GM23338 (cell line): ENCODE measurements around the gene SNRPD2. TPM values are rescaled to one million over a fixed set of nuclear protein-coding genes. Genes with fewer than 3 reads are reported as not detected.

ENCODE experiments used
- ATAC-seq: fragments of 200-7000 bp; cut with Tn5 transposase; 3 replicates; pipeline ENCODE4 v1.9.1; 2020
- DNase-seq: peaks from one replicate; pipeline ENCODE4 v3.0.0-alpha.2; 2015; ENCODE audit warnings: low spot score
- H2AFZ ChIP-seq: fragments of 200-600 bp; sonication (generic); 2 replicates; pipeline ENCODE4 v1.8.0; 2016; ENCODE audit warnings: antibody characterized with exemption, mild to moderate bottlenecking, moderate library complexity
- H3F3A ChIP-seq: fragments of 200-600 bp; sonication (generic); replicated peaks from 2 replicates; pipeline ENCODE4 v1.8.0; 2017; ENCODE audit warnings: antibody characterized with exemption, mixed run types, low read depth
- H3K27ac ChIP-seq: fragments of 200-600 bp; sonication (generic); 2 replicates; pipeline ENCODE4 v1.6.1; 2016; ENCODE audit warnings: low read depth
- H3K27me3 ChIP-seq: fragments of 200-600 bp; sonication (generic); 2 replicates; pipeline ENCODE4 v1.8.0; 2016; ENCODE audit warnings: mild to moderate bottlenecking, mixed run types, moderate library complexity; ENCODE audit not compliant: insufficient read depth
- H3K36me3 ChIP-seq: fragments of 200-600 bp; sonication (generic); 2 replicates; pipeline ENCODE4 v1.8.0; 2016; ENCODE audit warnings: mild to moderate bottlenecking; ENCODE audit not compliant: insufficient read depth
- H3K4me1 ChIP-seq: fragments of 200-600 bp; sonication (generic); 2 replicates; pipeline ENCODE4 v1.8.0; 2016; ENCODE audit warnings: mild to moderate bottlenecking, moderate library complexity; ENCODE audit not compliant: insufficient read depth
- H3K4me2 ChIP-seq: fragments of 200-600 bp; sonication (generic); 2 replicates; pipeline ENCODE4 v1.7.1; 2017; ENCODE audit warnings: mixed run types
- H3K4me3 ChIP-seq: fragments of 200-600 bp; sonication (generic); 2 replicates; pipeline ENCODE4 v1.6.1; 2016; ENCODE audit warnings: mixed run types
- H3K79me2 ChIP-seq: fragments of 200-600 bp; sonication (generic); replicated peaks from 2 replicates; pipeline ENCODE4 v1.8.0; 2017; ENCODE audit warnings: mild to moderate bottlenecking; ENCODE audit not compliant: insufficient read depth
- H3K9me2 ChIP-seq: fragments of 200-600 bp; sonication (generic); 2 replicates; pipeline ENCODE4 v1.8.0; 2017; ENCODE audit not compliant: insufficient read depth
- H4K20me1 ChIP-seq: fragments of 200-600 bp; sonication (generic); replicated peaks from 2 replicates; pipeline ENCODE4 v1.8.0; 2017; ENCODE audit warnings: mild to moderate bottlenecking; ENCODE audit not compliant: insufficient read depth
- H3K27ac Mint-ChIP-seq: 2 replicates; pipeline ENCODE4 v1.8.0; 2020; ENCODE audit warnings: inconsistent platforms, mild to moderate bottlenecking, moderate library complexity, mixed read lengths
- H3K27me3 Mint-ChIP-seq: 3 replicates; pipeline ENCODE4 v1.8.0; 2022; ENCODE audit warnings: low read depth, mild to moderate bottlenecking, moderate library complexity, mixed read lengths, inconsistent platforms; ENCODE audit not compliant: insufficient read depth, poor library complexity
- H3K36me3 Mint-ChIP-seq: 3 replicates; pipeline ENCODE4 v1.8.0; 2021; ENCODE audit warnings: low read depth, mild to moderate bottlenecking, inconsistent platforms, moderate library complexity, mixed read lengths
- H3K4me1 Mint-ChIP-seq: 3 replicates; pipeline ENCODE4 v1.8.0; 2020; ENCODE audit warnings: mild to moderate bottlenecking, inconsistent platforms, mixed read lengths
- H3K4me3 Mint-ChIP-seq: 3 replicates; pipeline ENCODE4 v1.8.0; 2021; ENCODE audit warnings: moderate library complexity, mild to moderate bottlenecking, inconsistent platforms, mixed read lengths
- H3K9me3 Mint-ChIP-seq: 3 replicates; pipeline ENCODE4 v1.8.0; 2020; ENCODE audit warnings: moderate library complexity, mild to moderate bottlenecking, inconsistent platforms, mixed read lengths
- CREB1 ChIP-seq: fragments of 250-450 bp; sonication (Bioruptor Pico); IDR thresholded peaks from 2 replicates; pipeline ENCODE4 v1.5.0; 2020; ENCODE audit warnings: low read depth, mild to moderate bottlenecking, moderate library complexity
- EZH2 ChIP-seq: fragments of 200-600 bp; sonication (generic); IDR thresholded peaks from one replicate; pipeline ENCODE4 v1.8.0; 2017; ENCODE audit warnings: antibody characterized with exemption, mild to moderate bottlenecking, low read depth; ENCODE audit not compliant: unreplicated experiment
- EZH2phosphoT487 ChIP-seq: fragments of 200-600 bp; sonication (generic); IDR thresholded peaks from one replicate; pipeline ENCODE4 v1.8.1; 2018; ENCODE audit warnings: antibody characterized with exemption; ENCODE audit not compliant: unreplicated experiment
- JUNB ChIP-seq: IDR thresholded peaks from one replicate; pipeline ENCODE4 v1.6.1; 2016; ENCODE audit warnings: antibody characterized with exemption; ENCODE audit not compliant: unreplicated experiment
- NANOG ChIP-seq: IDR thresholded peaks from 2 replicates; pipeline ENCODE4 v1.6.1; 2016; ENCODE audit warnings: antibody characterized with exemption, borderline replicate concordance
- STAT1 ChIP-seq: IDR thresholded peaks from one replicate; pipeline ENCODE4 v1.6.1; 2016; ENCODE audit warnings: antibody characterized with exemption; ENCODE audit not compliant: unreplicated experiment
- polyA plus RNA-seq: library from polyadenylated mRNA; unstranded; fragments of >200 nt; fragmentation: Nextera tagmentation; extraction: Ambion mirVana; gene quantifications from 2 replicates; pipeline ENCODE4 v1.2.1, GENCODE V29; 2016
- total RNA-seq: library from RNA; depleted of rRNA; stranded (reverse); fragments of >200 nt; shearing (Covaris generic); gene quantifications from 2 replicates; pipeline ENCODE4 v1.2.3, GENCODE V29; 2014
- TF ChIP-seq, protein P1 (sequence below): fragments of 250-450 bp; sonication (Bioruptor Pico); IDR thresholded peaks from 2 replicates; pipeline ENCODE4 v1.5.0; 2020; ENCODE audit warnings: mild to moderate bottlenecking, moderate library complexity
- TF ChIP-seq, protein P2 (sequence below): IDR thresholded peaks from one replicate; pipeline ENCODE4 v1.6.1; 2018; ENCODE audit warnings: antibody characterized with exemption; ENCODE audit not compliant: unreplicated experiment
- TF ChIP-seq, protein P3 (sequence below): IDR thresholded peaks from 2 replicates; pipeline ENCODE4 v1.6.1; 2016; ENCODE audit warnings: antibody characterized with exemption

SNRPD2 gene
- total and polyA plus RNA-seq, 2 experiments from 2014 or later = 169 to 1,375 TPM

DNA sequence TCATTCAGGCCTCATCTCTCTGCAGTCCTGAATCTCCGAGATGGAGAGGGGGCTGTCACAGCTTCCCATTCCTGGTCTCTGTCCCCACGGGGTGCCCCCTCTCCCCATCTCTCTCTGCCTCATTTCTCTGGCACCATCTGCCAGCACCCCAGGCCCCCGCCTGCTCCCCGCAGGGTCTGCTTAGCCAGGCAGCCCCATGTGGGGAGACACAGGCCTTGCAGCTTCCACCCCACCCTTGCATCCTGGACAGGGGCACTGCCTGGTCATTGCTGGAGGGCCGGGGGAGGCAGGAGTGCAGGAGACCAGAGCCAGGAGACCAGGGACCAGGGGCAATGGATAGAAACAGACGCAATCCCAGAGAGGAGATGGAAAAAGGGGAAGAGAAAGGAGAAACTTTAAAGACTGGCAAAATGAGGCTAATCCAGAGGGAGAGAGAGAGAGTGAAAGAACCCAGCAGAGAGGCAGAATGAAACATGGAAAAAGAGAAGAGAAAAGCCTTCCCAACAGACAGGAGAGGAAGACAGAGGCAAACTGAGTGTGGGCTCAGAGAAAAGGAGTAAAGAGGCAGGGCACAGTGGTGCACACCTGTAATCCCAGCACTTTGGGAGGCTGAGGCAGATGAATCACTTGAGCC lies 32.5 kb downstream of the SNRPD2 start:
- H3K27me3 ChIP-seq = no peaks in the 10 kb centered on the region
- Mint-ChIP-seq H3K36me3 (no peaks in the 10 kb centered on the region; the same call in 2 of the 3 replicates), H3K9me3 (no peaks in the 10 kb centered on the region), H3K27me3 (peaks cover 9% of the 10 kb centered on the region), H3K4me3 (no peak overlapping the region; the same call in 2 of the 3 replicates), H3K27ac (no peak overlapping the region), H3K4me1 (peaks cover 4% of the 10 kb centered on the region; the same call in 2 of the 3 replicates)
- H3F3A ChIP-seq = no peaks in the 10 kb centered on the region
- no peaks in the 10 kb centered on the region for H4K20me1 ChIP-seq
- TF ChIP-seq, protein P1, sequence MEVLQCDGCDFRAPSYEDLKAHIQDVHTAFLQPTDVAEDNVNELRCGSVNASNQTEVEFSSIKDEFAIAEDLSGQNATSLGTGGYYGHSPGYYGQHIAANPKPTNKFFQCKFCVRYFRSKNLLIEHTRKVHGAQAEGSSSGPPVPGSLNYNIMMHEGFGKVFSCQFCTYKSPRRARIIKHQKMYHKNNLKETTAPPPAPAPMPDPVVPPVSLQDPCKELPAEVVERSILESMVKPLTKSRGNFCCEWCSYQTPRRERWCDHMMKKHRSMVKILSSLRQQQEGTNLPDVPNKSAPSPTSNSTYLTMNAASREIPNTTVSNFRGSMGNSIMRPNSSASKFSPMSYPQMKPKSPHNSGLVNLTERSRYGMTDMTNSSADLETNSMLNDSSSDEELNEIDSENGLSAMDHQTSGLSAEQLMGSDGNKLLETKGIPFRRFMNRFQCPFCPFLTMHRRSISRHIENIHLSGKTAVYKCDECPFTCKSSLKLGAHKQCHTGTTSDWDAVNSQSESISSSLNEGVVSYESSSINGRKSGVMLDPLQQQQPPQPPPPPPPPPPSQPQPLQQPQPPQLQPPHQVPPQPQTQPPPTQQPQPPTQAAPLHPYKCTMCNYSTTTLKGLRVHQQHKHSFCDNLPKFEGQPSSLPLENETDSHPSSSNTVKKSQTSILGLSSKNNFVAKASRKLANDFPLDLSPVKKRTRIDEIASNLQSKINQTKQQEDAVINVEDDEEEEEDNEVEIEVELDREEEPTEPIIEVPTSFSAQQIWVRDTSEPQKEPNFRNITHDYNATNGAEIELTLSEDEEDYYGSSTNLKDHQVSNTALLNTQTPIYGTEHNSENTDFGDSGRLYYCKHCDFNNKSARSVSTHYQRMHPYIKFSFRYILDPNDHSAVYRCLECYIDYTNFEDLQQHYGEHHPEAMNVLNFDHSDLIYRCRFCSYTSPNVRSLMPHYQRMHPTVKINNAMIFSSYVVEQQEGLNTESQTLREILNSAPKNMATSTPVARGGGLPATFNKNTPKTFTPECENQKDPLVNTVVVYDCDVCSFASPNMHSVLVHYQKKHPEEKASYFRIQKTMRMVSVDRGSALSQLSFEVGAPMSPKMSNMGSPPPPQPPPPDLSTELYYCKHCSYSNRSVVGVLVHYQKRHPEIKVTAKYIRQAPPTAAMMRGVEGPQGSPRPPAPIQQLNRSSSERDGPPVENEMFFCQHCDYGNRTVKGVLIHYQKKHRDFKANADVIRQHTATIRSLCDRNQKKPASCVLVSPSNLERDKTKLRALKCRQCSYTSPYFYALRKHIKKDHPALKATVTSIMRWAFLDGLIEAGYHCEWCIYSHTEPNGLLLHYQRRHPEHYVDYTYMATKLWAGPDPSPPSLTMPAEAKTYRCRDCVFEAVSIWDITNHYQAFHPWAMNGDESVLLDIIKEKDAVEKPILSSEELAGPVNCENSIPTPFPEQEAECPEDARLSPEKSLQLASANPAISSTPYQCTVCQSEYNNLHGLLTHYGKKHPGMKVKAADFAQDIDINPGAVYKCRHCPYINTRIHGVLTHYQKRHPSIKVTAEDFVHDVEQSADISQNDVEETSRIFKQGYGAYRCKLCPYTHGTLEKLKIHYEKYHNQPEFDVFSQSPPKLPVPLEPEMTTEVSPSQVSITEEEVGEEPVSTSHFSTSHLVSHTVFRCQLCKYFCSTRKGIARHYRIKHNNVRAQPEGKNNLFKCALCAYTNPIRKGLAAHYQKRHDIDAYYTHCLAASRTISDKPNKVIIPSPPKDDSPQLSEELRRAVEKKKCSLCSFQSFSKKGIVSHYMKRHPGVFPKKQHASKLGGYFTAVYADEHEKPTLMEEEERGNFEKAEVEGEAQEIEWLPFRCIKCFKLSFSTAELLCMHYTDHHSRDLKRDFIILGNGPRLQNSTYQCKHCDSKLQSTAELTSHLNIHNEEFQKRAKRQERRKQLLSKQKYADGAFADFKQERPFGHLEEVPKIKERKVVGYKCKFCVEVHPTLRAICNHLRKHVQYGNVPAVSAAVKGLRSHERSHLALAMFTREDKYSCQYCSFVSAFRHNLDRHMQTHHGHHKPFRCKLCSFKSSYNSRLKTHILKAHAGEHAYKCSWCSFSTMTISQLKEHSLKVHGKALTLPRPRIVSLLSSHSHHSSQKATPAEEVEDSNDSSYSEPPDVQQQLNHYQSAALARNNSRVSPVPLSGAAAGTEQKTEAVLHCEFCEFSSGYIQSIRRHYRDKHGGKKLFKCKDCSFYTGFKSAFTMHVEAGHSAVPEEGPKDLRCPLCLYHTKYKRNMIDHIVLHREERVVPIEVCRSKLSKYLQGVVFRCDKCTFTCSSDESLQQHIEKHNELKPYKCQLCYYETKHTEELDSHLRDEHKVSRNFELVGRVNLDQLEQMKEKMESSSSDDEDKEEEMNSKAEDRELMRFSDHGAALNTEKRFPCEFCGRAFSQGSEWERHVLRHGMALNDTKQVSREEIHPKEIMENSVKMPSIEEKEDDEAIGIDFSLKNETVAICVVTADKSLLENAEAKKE (CRISPR knock-in tag) = no peak
- TF ChIP-seq CREB1 (CRISPR knock-in tag) (no peak), JUNB (no peak), STAT1 (no peak), EZH2phosphoT487 (no peak), NANOG (no peak), EZH2 (no peak)
- TF ChIP-seq, protein P2, sequence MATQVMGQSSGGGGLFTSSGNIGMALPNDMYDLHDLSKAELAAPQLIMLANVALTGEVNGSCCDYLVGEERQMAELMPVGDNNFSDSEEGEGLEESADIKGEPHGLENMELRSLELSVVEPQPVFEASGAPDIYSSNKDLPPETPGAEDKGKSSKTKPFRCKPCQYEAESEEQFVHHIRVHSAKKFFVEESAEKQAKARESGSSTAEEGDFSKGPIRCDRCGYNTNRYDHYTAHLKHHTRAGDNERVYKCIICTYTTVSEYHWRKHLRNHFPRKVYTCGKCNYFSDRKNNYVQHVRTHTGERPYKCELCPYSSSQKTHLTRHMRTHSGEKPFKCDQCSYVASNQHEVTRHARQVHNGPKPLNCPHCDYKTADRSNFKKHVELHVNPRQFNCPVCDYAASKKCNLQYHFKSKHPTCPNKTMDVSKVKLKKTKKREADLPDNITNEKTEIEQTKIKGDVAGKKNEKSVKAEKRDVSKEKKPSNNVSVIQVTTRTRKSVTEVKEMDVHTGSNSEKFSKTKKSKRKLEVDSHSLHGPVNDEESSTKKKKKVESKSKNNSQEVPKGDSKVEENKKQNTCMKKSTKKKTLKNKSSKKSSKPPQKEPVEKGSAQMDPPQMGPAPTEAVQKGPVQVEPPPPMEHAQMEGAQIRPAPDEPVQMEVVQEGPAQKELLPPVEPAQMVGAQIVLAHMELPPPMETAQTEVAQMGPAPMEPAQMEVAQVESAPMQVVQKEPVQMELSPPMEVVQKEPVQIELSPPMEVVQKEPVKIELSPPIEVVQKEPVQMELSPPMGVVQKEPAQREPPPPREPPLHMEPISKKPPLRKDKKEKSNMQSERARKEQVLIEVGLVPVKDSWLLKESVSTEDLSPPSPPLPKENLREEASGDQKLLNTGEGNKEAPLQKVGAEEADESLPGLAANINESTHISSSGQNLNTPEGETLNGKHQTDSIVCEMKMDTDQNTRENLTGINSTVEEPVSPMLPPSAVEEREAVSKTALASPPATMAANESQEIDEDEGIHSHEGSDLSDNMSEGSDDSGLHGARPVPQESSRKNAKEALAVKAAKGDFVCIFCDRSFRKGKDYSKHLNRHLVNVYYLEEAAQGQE = no peak
- TF ChIP-seq, protein P3, sequence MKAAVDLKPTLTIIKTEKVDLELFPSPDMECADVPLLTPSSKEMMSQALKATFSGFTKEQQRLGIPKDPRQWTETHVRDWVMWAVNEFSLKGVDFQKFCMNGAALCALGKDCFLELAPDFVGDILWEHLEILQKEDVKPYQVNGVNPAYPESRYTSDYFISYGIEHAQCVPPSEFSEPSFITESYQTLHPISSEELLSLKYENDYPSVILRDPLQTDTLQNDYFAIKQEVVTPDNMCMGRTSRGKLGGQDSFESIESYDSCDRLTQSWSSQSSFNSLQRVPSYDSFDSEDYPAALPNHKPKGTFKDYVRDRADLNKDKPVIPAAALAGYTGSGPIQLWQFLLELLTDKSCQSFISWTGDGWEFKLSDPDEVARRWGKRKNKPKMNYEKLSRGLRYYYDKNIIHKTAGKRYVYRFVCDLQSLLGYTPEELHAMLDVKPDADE = no peak
- H2AFZ ChIP-seq = 0 out of 2 replicates have a peak overlapping the region, but pooled peaks have one; percentile 28
- H3K36me3 ChIP-seq = no peaks in the 10 kb centered on the region
- H3K4me2 ChIP-seq = no peak overlapping the region
- no peaks in the 10 kb centered on the region for H3K79me2 ChIP-seq
- no peaks in the 10 kb centered on the region for H3K4me1 ChIP-seq
- no peak overlapping the region for H3K27ac ChIP-seq
- ATAC-seq (peak; percentile 48), DNase-seq (no peak)
- H3K4me3 ChIP-seq = no peak overlapping the region
- H3K9me2 ChIP-seq = no peaks in the 10 kb centered on the region
